WERI-Rb-1 (cell line): ENCODE measurements around the gene WFDC2.
"Not testable (repeated sequence)": the region's sequence is repeated elsewhere in the genome, so short reads cannot be mapped to it uniquely, and the experiment has no call there.

Experiments used
- DNase-seq: peaks from one replicate; pipeline ENCODE4 v3.0.0-alpha.2; 2020
- H3K27ac ChIP-seq: fragments of 250-450 bp; sonication (Bioruptor Pico); 2 replicates; pipeline ENCODE4 v1.5.1; 2020; ENCODE audit warnings: mild to moderate bottlenecking, moderate library complexity
- H3K27me3 ChIP-seq: fragments of 250-450 bp; sonication (Bioruptor Pico); 2 replicates; pipeline ENCODE4 v1.5.1; 2021; ENCODE audit warnings: mild to moderate bottlenecking, low read depth, moderate library complexity; ENCODE audit not compliant: insufficient read depth, severe bottlenecking
- H3K36me3 ChIP-seq: fragments of 250-450 bp; sonication (Bioruptor Pico); 2 replicates; pipeline ENCODE4 v1.5.1; 2020; ENCODE audit warnings: mild to moderate bottlenecking, moderate library complexity
- H3K4me3 ChIP-seq: 2 replicates; pipeline ENCODE4 v1.5.1; 2011; ENCODE audit warnings: low read depth, mild to moderate bottlenecking, control low read depth, low read length
- H3K9me3 ChIP-seq: fragments of 250-450 bp; sonication (Bioruptor Pico); 2 replicates; pipeline ENCODE4 v1.5.1; 2021; ENCODE audit warnings: mild to moderate bottlenecking, moderate library complexity; ENCODE audit not compliant: severe bottlenecking
- TF ChIP-seq, protein P1 (sequence below): IDR thresholded peaks from 2 replicates; pipeline ENCODE4 v1.5.1; 2011; ENCODE audit warnings: low read depth, mild to moderate bottlenecking, control low read depth, inconsistent platforms, low read length

The WFDC2 gene

DNA sequence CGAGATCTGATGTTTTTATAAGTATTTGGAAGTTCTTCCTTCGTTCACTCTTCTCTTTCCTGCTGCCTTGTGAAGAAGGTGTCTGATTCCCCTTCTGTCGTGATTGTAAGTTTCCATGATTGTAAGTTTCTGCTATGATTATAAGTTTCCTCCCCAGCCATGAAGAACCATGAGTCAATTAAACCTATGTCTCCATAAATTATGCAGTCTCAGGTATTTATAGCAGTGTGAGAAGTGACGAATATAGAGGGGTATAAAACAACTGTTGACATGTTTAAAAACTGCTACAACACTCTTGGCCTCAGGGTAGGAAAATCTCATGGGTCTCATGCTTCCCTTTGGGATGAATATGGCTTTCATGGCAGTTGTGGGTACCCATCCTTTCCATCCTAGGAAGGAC, 5.8 kb upstream of the WFDC2 start:
- TF ChIP-seq, protein P1, sequence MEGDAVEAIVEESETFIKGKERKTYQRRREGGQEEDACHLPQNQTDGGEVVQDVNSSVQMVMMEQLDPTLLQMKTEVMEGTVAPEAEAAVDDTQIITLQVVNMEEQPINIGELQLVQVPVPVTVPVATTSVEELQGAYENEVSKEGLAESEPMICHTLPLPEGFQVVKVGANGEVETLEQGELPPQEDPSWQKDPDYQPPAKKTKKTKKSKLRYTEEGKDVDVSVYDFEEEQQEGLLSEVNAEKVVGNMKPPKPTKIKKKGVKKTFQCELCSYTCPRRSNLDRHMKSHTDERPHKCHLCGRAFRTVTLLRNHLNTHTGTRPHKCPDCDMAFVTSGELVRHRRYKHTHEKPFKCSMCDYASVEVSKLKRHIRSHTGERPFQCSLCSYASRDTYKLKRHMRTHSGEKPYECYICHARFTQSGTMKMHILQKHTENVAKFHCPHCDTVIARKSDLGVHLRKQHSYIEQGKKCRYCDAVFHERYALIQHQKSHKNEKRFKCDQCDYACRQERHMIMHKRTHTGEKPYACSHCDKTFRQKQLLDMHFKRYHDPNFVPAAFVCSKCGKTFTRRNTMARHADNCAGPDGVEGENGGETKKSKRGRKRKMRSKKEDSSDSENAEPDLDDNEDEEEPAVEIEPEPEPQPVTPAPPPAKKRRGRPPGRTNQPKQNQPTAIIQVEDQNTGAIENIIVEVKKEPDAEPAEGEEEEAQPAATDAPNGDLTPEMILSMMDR = no peak
- Histone ChIP-seq H3K4me3 (no peak overlapping the region), H3K27ac (no peak overlapping the region), H3K27me3 (no peaks in the 10 kb centered on the region), H3K9me3 (no peaks in the 10 kb centered on the region), H3K36me3 (no peaks in the 10 kb centered on the region)
- DNase-seq = no peak

DNA sequence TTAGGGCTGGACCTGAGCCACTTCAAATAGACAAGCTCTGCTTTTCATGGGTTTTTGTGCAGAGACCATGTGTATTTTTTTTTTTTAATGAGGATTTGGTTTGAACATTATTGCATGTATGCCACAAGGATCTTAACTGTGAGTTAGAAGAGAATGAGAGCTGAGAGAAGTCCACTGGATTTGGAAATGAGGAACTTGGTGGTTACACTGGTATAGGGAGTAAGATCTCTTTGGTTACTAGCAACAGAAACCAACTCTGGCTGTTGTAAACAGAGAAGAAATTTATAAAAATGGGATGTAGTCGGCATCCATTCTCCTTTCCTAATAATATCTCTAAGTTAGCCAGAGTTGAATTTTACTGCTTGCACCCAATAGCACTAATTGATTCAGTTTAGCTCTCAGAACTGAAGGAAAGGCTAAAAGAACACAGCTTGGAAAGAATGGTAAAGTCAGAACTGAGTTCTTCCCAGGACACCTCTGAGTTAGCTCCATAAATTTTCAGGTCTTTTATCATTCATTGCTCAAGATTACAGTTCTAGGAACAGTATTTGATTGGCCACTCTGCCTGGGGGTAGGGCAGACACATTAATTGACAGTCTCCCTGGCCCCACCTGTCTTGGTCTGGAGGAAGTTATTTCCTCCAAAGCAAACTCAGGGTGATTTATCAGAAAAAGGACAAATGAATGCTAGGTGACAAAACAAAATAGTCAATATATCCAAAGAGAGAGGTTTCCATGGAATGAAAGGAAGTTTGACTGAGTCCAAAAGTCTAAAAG, 3.9 kb upstream of the WFDC2 start:
- no peak for DNase-seq
- TF ChIP-seq, protein P1 = no peak

DNA sequence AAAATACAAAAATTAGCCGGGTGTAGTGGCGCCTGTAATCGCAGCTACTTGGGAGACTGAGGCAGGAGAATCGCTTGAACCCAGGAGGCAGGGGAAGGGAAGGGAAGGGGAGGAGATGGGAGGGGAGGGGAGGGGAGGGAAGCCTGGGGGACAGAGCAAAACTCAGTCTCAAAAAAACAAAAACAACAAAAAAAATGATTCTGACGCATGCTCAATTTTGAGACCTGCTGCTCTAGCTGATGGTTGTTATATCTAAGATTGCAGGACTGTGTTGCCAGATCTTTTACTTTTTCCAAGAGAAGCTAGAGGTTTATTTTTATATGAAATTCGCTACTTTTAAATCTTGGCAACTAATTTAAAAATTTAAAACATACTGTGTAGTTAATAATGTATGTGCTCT, 2.4 kb upstream of the WFDC2 start:
- Histone ChIP-seq H3K4me3 (no peak overlapping the region), H3K36me3 (no peaks in the 10 kb centered on the region), H3K27me3 (no peaks in the 10 kb centered on the region), H3K9me3 (no peaks in the 10 kb centered on the region), H3K27ac (no peak overlapping the region)
- no peak for DNase-seq
- TF ChIP-seq, protein P1 = no peak

More for the DNA sequence above, 3.9 kb upstream of the WFDC2 start:
- Histone ChIP-seq H3K27ac (no peak overlapping the region), H3K36me3 (no peaks in the 10 kb centered on the region), H3K9me3 (no peaks in the 10 kb centered on the region), H3K27me3 (no peaks in the 10 kb centered on the region), H3K4me3 (no peak overlapping the region)

DNA sequence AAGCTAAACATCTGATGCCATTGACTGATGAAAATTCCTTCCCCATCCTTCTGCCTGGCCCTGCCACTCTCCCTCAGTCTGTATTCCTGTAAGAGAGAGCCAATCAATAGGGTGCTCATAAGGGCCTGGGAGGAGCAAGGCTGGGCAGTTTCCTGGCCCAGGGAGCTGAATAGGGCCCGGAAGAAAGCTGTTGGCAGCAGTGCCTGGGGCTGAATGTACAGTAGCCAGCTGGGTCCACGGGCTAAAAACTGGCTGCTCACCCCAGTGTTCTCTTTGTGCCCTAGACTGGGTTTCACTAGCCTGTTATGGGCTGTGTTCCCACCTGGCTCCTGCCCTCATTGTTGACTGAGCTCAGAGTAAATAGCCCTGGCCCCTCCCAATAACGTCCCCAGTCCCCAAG, 1.7 kb upstream of the WFDC2 start:
- Histone ChIP-seq H3K27me3 (no peaks in the 10 kb centered on the region), H3K9me3 (no peaks in the 10 kb centered on the region), H3K36me3 (no peaks in the 10 kb centered on the region), H3K27ac (no peak overlapping the region), H3K4me3 (no peak overlapping the region)
- DNase-seq = no peak
- TF ChIP-seq, protein P1 = no peak

DNA sequence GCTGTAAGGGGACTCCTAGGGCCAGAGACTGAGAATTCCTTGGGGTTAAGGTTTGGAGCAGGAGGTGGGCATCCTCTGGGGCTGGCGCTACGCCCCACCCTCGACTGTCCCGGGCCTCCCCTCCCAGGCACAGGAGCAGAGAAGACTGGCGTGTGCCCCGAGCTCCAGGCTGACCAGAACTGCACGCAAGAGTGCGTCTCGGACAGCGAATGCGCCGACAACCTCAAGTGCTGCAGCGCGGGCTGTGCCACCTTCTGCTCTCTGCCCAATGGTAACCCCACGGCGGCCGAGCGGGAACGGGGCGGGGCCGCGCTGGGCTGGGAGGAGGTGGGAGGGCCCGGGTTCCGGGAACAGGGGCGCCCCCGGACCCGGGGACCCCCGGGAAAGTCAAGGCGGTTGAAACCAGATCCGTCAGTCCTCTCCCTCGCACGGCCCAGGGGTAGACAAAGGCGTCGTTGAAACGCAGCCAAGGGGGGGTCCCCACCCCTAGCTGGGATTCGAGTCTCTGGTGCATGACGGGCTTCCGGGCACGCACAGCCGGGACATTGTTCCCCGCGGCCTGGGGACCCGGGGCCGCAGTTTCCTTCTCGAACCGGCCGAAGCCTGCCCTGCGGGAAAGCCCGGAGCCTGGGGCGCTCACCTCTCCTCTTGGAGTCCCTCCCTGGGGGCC, 844 bp downstream of the WFDC2 start:
- Histone ChIP-seq H3K36me3 (no peaks in the 10 kb centered on the region), H3K4me3 (no peak overlapping the region), H3K27ac (no peak overlapping the region), H3K9me3 (no peaks in the 10 kb centered on the region), H3K27me3 (no peaks in the 10 kb centered on the region)
- TF ChIP-seq, protein P1 = no peak
- no peak for DNase-seq

DNA sequence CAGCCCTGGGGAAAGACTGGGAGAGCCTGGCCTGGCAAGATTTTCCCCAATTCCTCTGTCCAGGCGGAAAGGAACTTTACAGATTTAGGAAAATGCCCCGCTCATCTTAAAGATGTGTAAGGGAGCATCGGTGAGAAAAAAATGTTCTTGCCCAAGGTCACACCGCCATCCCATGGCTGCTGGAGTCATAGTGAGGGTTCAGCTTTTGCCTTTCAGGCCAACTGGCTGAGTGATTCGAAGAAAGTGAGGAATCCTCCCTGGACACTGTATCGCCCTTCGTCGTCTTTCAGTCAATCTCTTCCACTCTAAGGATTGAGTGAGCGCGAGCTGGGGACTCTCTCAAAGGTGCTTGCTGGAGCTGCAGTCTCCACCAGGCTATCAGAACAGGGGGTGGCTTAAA, 1.4 kb downstream of the WFDC2 start:
- H3K9me3 ChIP-seq = no peaks in the 10 kb centered on the region
- no peak overlapping the region for H3K4me3 ChIP-seq
- no peak overlapping the region for H3K27ac ChIP-seq
- no peaks in the 10 kb centered on the region for H3K27me3 ChIP-seq
- no peak for DNase-seq
- TF ChIP-seq, protein P1 = no peak
- H3K36me3 ChIP-seq = no peaks in the 10 kb centered on the region

DNA sequence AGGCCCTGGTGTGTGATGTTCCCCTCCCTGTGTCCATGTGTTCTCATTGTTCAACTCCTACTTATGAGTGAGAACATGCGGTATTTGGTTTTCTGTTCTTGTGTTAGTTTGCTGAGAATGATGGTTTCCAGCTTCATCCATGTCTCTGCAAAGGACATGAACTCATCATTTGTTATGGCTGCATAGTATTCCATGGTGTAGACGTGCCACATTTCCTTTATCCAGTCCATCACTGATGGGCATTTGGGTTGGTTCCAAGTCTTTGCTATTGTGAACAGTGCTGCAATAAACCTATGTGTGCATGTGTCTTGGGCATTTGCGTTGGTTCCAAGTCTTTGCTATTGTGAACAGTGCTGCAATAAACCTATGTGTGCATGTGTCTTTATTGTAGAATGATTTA, 2.7 kb downstream of the WFDC2 start:
- not testable (repeated sequence) for H3K27me3 ChIP-seq, H3K9me3 ChIP-seq, H3K36me3 ChIP-seq, H3K4me3 ChIP-seq, H3K27ac ChIP-seq, DNase-seq

DNA sequence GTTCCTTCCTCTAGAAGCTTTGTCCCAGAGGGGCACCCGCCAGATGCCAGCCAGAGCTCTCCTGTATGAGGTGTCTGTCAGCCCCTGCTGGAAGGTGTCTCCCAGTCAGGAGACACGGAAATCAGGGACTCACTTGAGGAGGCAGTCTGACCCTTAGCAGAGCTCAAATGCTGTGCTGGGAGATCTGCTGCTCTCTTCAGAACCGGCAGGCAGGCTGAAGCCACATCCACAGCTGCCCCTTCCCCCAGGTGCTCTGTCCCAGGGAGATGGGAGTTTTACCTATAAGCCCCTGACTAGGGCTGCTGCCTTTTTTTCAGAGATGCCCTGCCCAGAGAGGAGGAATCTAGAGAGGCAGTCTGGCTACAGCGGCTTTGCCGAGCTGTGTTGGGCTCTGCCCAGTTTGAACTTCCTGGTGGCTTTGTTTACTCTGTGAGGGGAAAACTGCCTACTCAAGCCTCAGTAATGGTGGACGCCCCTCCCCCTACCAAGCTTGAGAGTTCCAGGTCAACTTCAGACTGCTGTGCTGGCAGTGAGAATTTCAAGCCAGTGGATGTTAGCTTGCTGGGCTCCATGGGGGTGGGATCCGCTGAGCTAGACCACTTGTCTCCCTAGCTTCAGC, 8.1 kb downstream of the WFDC2 start:
- not testable (repeated sequence) for H3K27ac ChIP-seq, H3K36me3 ChIP-seq, H3K27me3 ChIP-seq, DNase-seq, H3K9me3 ChIP-seq, H3K4me3 ChIP-seq
